SH-SY5Y (cell line): Measurements from ENCODE around the gene PRF1.

Experiments used
- GATA2 ChIP-seq: IDR thresholded peaks from 2 replicates; pipeline ENCODE4 v1.6.1; 2011; ENCODE audit warnings: mild to moderate bottlenecking, low read depth, low read length
- GATA3 ChIP-seq: IDR thresholded peaks from 2 replicates; pipeline ENCODE4 v1.6.1; 2011; ENCODE audit warnings: low read depth, mild to moderate bottlenecking, low read length, moderate library complexity

GRCh38 chr10:70650104-70650503 is 47.6 kb upstream of the PRF1 start:
- TF ChIP-seq GATA3 (no peak), GATA2 (no peak)
